T-cell (primary cell): ENCODE results near the gene PUS7L. TPM values are rescaled to one million over a fixed set of nuclear protein-coding genes. Genes with fewer than 3 reads are reported as not detected.

ENCODE experiments used
- ATAC-seq, 4 experiments: fragments of 200-7000 bp in 3 of 4; fragments of 150-1000 bp in 1 of 4; cut with Tn5 transposase; replicated peaks in 1 of 4; 1 replicate in 3 of 4; 2 replicates in 1 of 4; pipeline ENCODE4 v1.10.0; 2021; ENCODE audit warnings: moderate library complexity in 3 of 4, mild to moderate bottlenecking in 2 of 4, moderate number of reproducible peaks in 1 of 4
- CTCF ChIA-PET, 2 donors: fragments of 300-600 bp; sonication (Branson Sonifier 250); formaldehyde crosslinking; loops; one replicate each; lab custom pipeline; 2022; ENCODE audit warnings: antibody characterized with exemption in 2 of 2; lab: Charles Lee
- POLR2A ChIA-PET, 2 donors: fragments of 300-600 bp; sonication (Branson Sonifier 250); formaldehyde crosslinking; loops; one replicate each; lab custom pipeline; 2022; ENCODE audit warnings: antibody characterized with exemption in 2 of 2; lab: Charles Lee
- DNase-seq, 35 experiments: peaks; one replicate each; pipeline versions ENCODE4 v3.0.0 to v3.0.0-alpha.2; 2013 to 2023
- H3K27ac ChIP-seq: one replicate; pipeline ENCODE4 v1.5.1; 2013; ENCODE audit warnings: low read length
- H3K27me3 ChIP-seq, 2 experiments: replicated peaks in 1 of 2; 1 replicate in 1 of 2; 2 replicates in 1 of 2; pipeline versions ENCODE4 v1.6.1 to v1.7.0; 2013; ENCODE audit warnings: low read length in 1 of 2, mixed read lengths in 1 of 2; ENCODE audit not compliant: control insufficient read depth in 2 of 2, insufficient read depth in 2 of 2; ENCODE audit errors: extremely low read depth in 1 of 2
- H3K36me3 ChIP-seq, 2 donors: 1 replicate in 1 of 2; 2 replicates in 1 of 2; pipeline versions ENCODE4 v1.6.1 to v1.7.0; 2013; ENCODE audit warnings: low read length in 1 of 2; ENCODE audit not compliant: control insufficient read depth in 2 of 2, insufficient read depth in 1 of 2; ENCODE audit errors: extremely low read depth in 1 of 2
- H3K4me1 ChIP-seq, 2 experiments: 1 replicate in 1 of 2; 2 replicates in 1 of 2; pipeline versions ENCODE4 v1.6.1 to v1.7.0; 2013; ENCODE audit warnings: low read length in 2 of 2, mixed read lengths in 1 of 2; ENCODE audit not compliant: insufficient read depth in 2 of 2, control insufficient read depth in 1 of 2; ENCODE audit errors: extremely low read depth in 1 of 2
- H3K4me3 ChIP-seq, 2 donors: 1 replicate in 1 of 2; 2 replicates in 1 of 2; pipeline versions ENCODE4 v1.5.1 to v1.7.0; 2013; ENCODE audit warnings: mild to moderate bottlenecking in 2 of 2, low read length in 1 of 2, moderate library complexity in 1 of 2; ENCODE audit not compliant: control insufficient read depth in 1 of 2; ENCODE audit errors: extremely low read depth in 1 of 2
- H3K9me3 ChIP-seq: 2 replicates; pipeline ENCODE4 v1.7.0; 2013
- H3K27ac Mint-ChIP-seq, 2 donors: one replicate each; pipeline ENCODE4 v1.8.0; 2020 to 2021; ENCODE audit warnings: mild to moderate bottlenecking in 2 of 2, mixed read lengths in 2 of 2
- H3K27me3 Mint-ChIP-seq, 2 donors: one replicate each; pipeline ENCODE4 v1.8.0; 2021 to 2022; ENCODE audit warnings: mixed read lengths in 2 of 2
- H3K36me3 Mint-ChIP-seq: one replicate; pipeline ENCODE4 v1.8.0; 2021; ENCODE audit warnings: mixed read lengths
- H3K4me1 Mint-ChIP-seq, 3 donors: one replicate each; pipeline ENCODE4 v1.8.0; 2020 to 2022; ENCODE audit warnings: mixed read lengths in 3 of 3, mild to moderate bottlenecking in 1 of 3
- H3K4me3 Mint-ChIP-seq, 3 donors: one replicate each; pipeline ENCODE4 v1.8.0; 2020 to 2022; ENCODE audit warnings: mild to moderate bottlenecking in 3 of 3, mixed read lengths in 3 of 3, moderate library complexity in 3 of 3
- H3K9me3 Mint-ChIP-seq, 3 donors: one replicate each; pipeline ENCODE4 v1.8.0; 2020 to 2022; ENCODE audit warnings: mixed read lengths in 3 of 3
- WGBS: methylation state at CpG from one replicate; pipeline ENCODE4 v1.1.5; 2013; ENCODE audit warnings: missing lambda C conversion rate; ENCODE audit not compliant: insufficient coverage; 5-methylcytosine and 5-hydroxymethylcytosine counted together
- total RNA-seq, 35 experiments: library from RNA in 6 of 35; stranded (reverse) in 6 of 35; fragments of 120-200 nt in 1 of 35; gene quantifications; one replicate each; pipeline versions ENCODE4 v1.2.1 to v1.2.4 and lab custom pipeline; 2013 to 2026

Gene PUS7L
- total RNA-seq, 5 donors from 2014 or later (not counting 1 experiment from before 2014, with no cell fraction given) = 17.5 to 24.9 (median 19.2) TPM

DNA sequence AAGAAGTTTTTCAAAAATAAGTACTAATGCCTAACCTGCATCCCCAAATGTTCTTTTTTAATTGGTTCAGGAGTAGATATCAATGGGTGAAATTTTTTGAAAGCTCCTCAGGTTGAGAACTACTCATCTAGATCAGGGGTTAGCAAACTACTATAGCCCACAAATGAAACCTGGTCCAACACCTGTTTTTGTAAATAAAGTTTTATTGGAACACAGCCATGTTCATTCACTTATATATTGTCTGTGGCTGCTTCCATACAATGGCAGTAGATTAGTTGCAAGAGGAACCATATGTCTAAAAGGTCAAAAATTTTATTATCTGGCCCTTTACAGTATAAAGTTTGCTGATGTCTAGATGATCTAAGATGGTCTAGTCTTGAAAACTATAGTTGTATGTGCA, 13.8 kb downstream of the PUS7L start:
- Mint-ChIP-seq H3K27me3 (no peaks in the 10 kb centered on the region), H3K9me3 (no peaks in the 10 kb centered on the region), H3K4me1 (peaks cover 0 to 6% (median 2%) of the 10 kb centered on the region in 3 donors), H3K36me3 (peaks cover 46% of the 10 kb centered on the region), H3K4me3 (no peak overlapping the region), H3K27ac (no peak overlapping the region)
- CTCF ChIA-PET = no interaction called here
- H3K4me3 ChIP-seq = no peak overlapping the region
- no peak for DNase-seq
- H3K9me3 ChIP-seq = no peaks in the 10 kb centered on the region
- POLR2A ChIA-PET = no interaction called here
- peaks cover 4 to 35% of the 10 kb centered on the region in 2 donors for H3K36me3 ChIP-seq
- no peak overlapping the region for H3K27ac ChIP-seq
- ATAC-seq = no peak
- no peaks in the 10 kb centered on the region for H3K4me1 ChIP-seq
- no peaks in the 10 kb centered on the region for H3K27me3 ChIP-seq

DNA sequence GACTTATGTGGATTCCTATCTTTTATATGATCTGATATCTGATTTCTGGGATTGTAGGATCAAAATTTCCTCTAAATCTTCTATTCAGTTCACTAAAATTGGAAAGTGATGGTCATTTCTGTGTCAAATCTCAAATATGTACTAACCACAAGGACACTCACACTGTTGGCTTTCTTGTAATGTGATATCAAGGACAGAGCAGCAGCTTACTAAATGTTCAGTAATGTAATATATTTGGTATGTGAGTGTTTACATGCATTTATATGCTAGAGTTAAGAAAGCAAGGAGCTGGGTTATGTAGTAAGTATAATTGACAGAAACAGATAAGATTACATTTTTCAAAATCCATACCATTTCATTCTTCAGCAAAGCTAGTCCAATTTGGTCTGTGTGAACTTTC, 16.5 kb downstream of the PUS7L start:
- Histone ChIP-seq H3K4me1 (no peaks in the 10 kb centered on the region), H3K27ac (no peak overlapping the region), H3K4me3 (no peak overlapping the region), H3K9me3 (no peaks in the 10 kb centered on the region), H3K27me3 (no peaks in the 10 kb centered on the region), H3K36me3 (peaks cover 4 to 39% of the 10 kb centered on the region in 2 donors)
- CTCF ChIA-PET = no interaction called here
- Mint-ChIP-seq H3K4me1 (no peaks in the 10 kb centered on the region), H3K27ac (no peak overlapping the region), H3K4me3 (no peak overlapping the region), H3K36me3 (peaks cover 53% of the 10 kb centered on the region), H3K27me3 (no peaks in the 10 kb centered on the region), H3K9me3 (no peaks in the 10 kb centered on the region)
- ATAC-seq (no peak), DNase-seq (no peak)
- POLR2A ChIA-PET = no interaction called here

DNA sequence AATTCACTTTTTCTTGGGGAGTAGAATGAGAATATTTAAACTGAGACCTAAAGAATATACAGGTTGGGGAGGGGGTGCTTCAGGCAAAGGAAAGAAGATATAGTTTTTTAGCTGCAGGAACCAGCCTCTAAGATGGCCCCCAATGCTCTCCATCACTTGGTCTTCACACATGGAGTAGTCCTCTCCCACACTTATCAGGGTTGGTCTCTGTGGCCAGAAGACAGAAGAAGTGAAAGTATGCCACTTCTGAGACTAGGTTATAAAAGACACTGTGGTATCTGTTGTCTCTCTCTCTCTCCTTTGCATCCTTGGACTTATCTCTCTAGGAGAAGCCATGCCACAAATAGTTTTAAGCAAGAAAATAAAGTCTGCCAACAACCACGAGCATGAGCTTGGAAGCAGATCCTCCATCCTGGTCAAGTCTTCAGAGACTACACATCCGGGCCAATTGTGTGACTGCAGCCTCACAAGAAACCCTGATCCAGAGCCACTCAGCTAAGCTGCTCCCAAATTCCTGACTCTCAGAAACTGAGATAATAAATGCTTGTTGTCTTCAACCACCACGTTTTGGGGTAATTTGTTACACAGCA, 18.0 kb downstream of the PUS7L start:
- Mint-ChIP-seq H3K27ac (no peak overlapping the region), H3K4me1 (no peaks in the 10 kb centered on the region)
- WGBS = 100% methylated on average over 2 of the region's 3 CpGs

DNA sequence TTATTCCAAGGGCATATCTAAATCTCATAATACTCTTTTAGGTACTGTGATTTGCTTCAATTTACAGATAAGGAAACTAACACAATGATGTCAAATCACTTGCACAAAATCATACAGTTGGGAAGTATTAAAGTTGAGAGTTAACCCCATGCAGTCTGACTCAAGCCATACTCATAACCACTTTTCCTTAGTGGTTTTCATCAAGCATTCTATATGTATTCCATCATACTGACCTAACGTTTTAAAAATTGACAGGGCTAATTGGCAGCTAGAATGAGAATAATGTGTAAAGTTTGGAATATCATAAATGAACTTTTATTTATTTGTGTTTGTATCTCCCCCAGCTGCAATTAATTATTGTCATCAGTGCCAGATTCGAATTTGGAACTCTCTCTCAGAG, 20.9 kb downstream of the PUS7L start:
- Histone ChIP-seq H3K4me3 (no peak overlapping the region), H3K36me3 (peaks cover 0 to 27% of the 10 kb centered on the region in 2 donors), H3K9me3 (no peaks in the 10 kb centered on the region), H3K27me3 (no peaks in the 10 kb centered on the region), H3K4me1 (no peaks in the 10 kb centered on the region), H3K27ac (no peak overlapping the region)
- no peak overlapping the region for H3K27ac Mint-ChIP-seq
- H3K36me3 Mint-ChIP-seq = peaks cover 54% of the 10 kb centered on the region
- ChIA-PET CTCF (no interaction called here), POLR2A (no interaction called here)
- H3K4me3 Mint-ChIP-seq = no peak overlapping the region
- H3K27me3 Mint-ChIP-seq = no peaks in the 10 kb centered on the region
- no peaks in the 10 kb centered on the region for H3K4me1 Mint-ChIP-seq
- no CpG with 5 or more reads among the region's 2 CpGs for WGBS
- no peaks in the 10 kb centered on the region for H3K9me3 Mint-ChIP-seq
- DNase-seq (no peak), ATAC-seq (no peak)

More for the DNA sequence above, 18.0 kb downstream of the PUS7L start:
- DNase-seq (no peak), ATAC-seq (no peak)
- H3K36me3 Mint-ChIP-seq = peaks cover 58% of the 10 kb centered on the region
- H3K4me3 Mint-ChIP-seq = no peak overlapping the region
- Histone ChIP-seq H3K36me3 (peaks cover 4 to 44% of the 10 kb centered on the region in 2 donors), H3K27me3 (no peaks in the 10 kb centered on the region), H3K9me3 (no peaks in the 10 kb centered on the region), H3K27ac (no peak overlapping the region), H3K4me1 (no peaks in the 10 kb centered on the region), H3K4me3 (no peak overlapping the region)
- H3K9me3 Mint-ChIP-seq = no peaks in the 10 kb centered on the region
- CTCF ChIA-PET = interaction anchor here in 1 of 2 donors (0.6 kb wide), 1 partner anchor 216 kb away, joined by 5 read pairs; no protein-coding TSS in a partner anchor
- H3K27me3 Mint-ChIP-seq = no peaks in the 10 kb centered on the region
- POLR2A ChIA-PET = no interaction called here

DNA sequence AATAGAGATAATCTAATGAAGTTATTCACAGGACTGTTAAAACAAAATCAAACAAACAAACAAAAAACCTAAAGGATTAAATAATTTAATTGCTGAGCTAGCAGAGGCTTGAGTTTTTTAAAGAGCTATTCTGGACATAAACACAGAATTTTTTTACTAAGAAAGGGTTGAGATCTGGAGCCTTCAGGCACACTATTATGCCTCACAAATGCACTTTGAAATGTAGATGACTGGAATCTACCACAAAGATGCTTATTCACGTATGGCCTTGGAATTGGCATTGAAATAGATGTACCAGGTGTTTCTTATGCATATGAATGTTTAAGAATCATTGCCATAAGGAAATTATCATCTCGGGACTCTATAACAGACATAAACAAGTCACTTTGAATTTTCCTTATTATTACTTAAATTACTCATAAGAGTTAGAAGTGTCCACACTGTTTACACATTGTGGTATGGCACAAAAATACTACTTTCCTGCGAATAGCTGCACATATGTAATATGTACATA, 21.6 kb downstream of the PUS7L start:
- H3K9me3 ChIP-seq = no peaks in the 10 kb centered on the region
- peaks cover 0 to 23% of the 10 kb centered on the region in 2 donors for H3K36me3 ChIP-seq
- Mint-ChIP-seq H3K27ac (no peak overlapping the region), H3K27me3 (no peaks in the 10 kb centered on the region), H3K4me3 (no peak overlapping the region), H3K4me1 (no peaks in the 10 kb centered on the region), H3K36me3 (peaks cover 53% of the 10 kb centered on the region), H3K9me3 (no peaks in the 10 kb centered on the region)
- no peak overlapping the region for H3K27ac ChIP-seq
- H3K4me1 ChIP-seq = no peaks in the 10 kb centered on the region
- ATAC-seq (no peak), DNase-seq (no peak)
- H3K27me3 ChIP-seq = no peaks in the 10 kb centered on the region
- ChIA-PET POLR2A (no interaction called here), CTCF (interaction anchor here in 1 of 2 donors (0.7 kb wide), 2 partner anchors 12 to 292 kb away, joined by 3 to 4 read pairs; no protein-coding TSS in a partner anchor)
- H3K4me3 ChIP-seq = no peak overlapping the region
- WGBS = no CpG with 5 or more reads among the region's 3 CpGs

DNA sequence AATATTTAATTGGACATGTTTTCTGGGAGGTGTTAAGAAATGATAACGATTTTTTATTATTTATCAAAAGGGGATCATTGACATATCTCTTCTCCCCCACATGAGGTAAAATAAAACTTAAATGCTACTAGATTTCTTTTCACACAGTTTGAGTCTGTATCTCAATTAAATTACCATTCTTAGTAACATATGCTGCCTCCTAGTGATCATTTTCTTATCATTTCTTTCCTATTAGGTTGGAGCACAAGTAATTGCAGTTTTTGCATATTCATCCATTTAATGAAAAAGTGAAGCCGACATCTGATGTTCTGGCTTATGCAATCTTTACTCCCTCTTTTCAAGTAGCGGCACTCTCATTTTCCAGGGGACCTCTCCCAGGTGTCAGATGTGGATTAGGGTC, 24.9 kb downstream of the PUS7L start:
- Mint-ChIP-seq H3K4me1 (peaks cover 0 to 9% (median 7%) of the 10 kb centered on the region in 3 donors), H3K27me3 (no peaks in the 10 kb centered on the region), H3K27ac (no peak overlapping the region), H3K4me3 (no peak overlapping the region), H3K36me3 (peaks cover 48% of the 10 kb centered on the region), H3K9me3 (no peaks in the 10 kb centered on the region)
- Histone ChIP-seq H3K27ac (no peak overlapping the region), H3K4me1 (no peaks in the 10 kb centered on the region), H3K9me3 (no peaks in the 10 kb centered on the region), H3K36me3 (peaks cover 0 to 13% of the 10 kb centered on the region in 2 donors), H3K4me3 (no peak overlapping the region), H3K27me3 (no peaks in the 10 kb centered on the region)
- ChIA-PET POLR2A (no interaction called here), CTCF (no interaction called here)
- no CpG with 5 or more reads among the region's 3 CpGs for whole genome bisulfite sequencing
- no peak for ATAC-seq
- DNase-seq = no peak
